ENCODE data around the gene UNKL. TPM values are rescaled to one million over a fixed set of nuclear protein-coding genes. Genes with fewer than 3 reads are reported as not detected.

Gene UNKL
- total and polyA plus RNA-seq, 2 of the 8 experiments (the other 6 are each of a cell fraction or from before 2014, with no cell fraction given): 25.1 to 31.8 TPM

- TF ChIP-seq BACH1 (IDR thresholded peaks at IDR 0.05; ENCODE audit: low read length) (no peak), TAF1 (IDR thresholded peaks at IDR 0.05; ENCODE audit: low read depth, low read length) (no peak)
- Histone ChIP-seq H4K8ac (ENCODE audit: extremely low read depth, insufficient read depth, low read length) (no peak overlapping the region), H4K91ac (replicated peaks; ENCODE audit: insufficient read length, low read length) (no peak overlapping the region), H4K20me1 (replicated peaks in 1 of 2; ENCODE audit: control insufficient read depth in 1 of 2, insufficient read depth in 2 of 2, low read length in 2 of 2) (peaks cover 0 to 4% of the 10 kb centered on the region in 2 experiments), H3K18ac (ENCODE audit: extremely low read depth, low read length) (no peak overlapping the region), H2AK5ac (ENCODE audit: low read depth, low read length) (no peak overlapping the region), H3K23ac (ENCODE audit: insufficient read length) (no peak overlapping the region), H3K79me2 (ENCODE audit: control insufficient read depth in 1 of 2, insufficient read depth in 2 of 2, low read length in 2 of 2) (no peaks in the 10 kb centered on the region), H2BK20ac (ENCODE audit: low read length) (no peak overlapping the region), H2BK5ac (ENCODE audit: low read depth, low read length) (no peak overlapping the region), H3K9ac (replicated peaks in 1 of 4; ENCODE audit: extremely low read depth in 1 of 4, low read depth in 3 of 4, low read length in 3 of 4) (no peak overlapping the region), H2BK12ac (ENCODE audit: low read depth, low read length) (no peak overlapping the region), H3K4ac (replicated peaks; ENCODE audit: insufficient read length, low read depth, low read length) (no peak overlapping the region), H3K14ac (ENCODE audit: insufficient read length) (no peak overlapping the region), H2BK15ac (ENCODE audit: low read length) (no peak overlapping the region), H3K36me3 (ENCODE audit: control insufficient read depth in 2 of 4, insufficient read depth in 4 of 4, low read length in 3 of 4) (peaks cover 3 to 9% (median 5%) of the 10 kb centered on the region in 4 experiments; a peak in 5 of 8 replicates), H3K27ac (ENCODE audit: low read depth, low read length) (no peak overlapping the region), H3K79me1 (ENCODE audit: low read depth, low read length) (no peaks in the 10 kb centered on the region), H3K4me3 (ENCODE audit: extremely low read depth in 1 of 4, insufficient read depth in 2 of 4, low read depth in 3 of 4, low read length in 4 of 4) (no peak overlapping the region), H2AFZ (ENCODE audit: low read length) (no peak overlapping the region), H4K5ac (ENCODE audit: insufficient read length, low read depth, low read length) (no peak overlapping the region), H3K4me2 (ENCODE audit: insufficient read depth in 1 of 2, low read depth in 2 of 2, low read length in 2 of 2) (no peak overlapping the region), H3K4me1 (replicated peaks in 1 of 4; ENCODE audit: control insufficient read depth in 3 of 4, insufficient read depth in 4 of 4, low read length in 3 of 4) (no peaks in the 10 kb centered on the region), H3K9me3 (ENCODE audit: insufficient read depth in 2 of 2, low read depth in 1 of 2, low read length in 1 of 2) (no peaks in the 10 kb centered on the region), H3K27me3 (replicated peaks in 1 of 4; ENCODE audit: control insufficient read depth in 3 of 4, extremely low read depth in 1 of 4, insufficient read depth in 3 of 4, low read length in 3 of 4) (no peaks in the 10 kb centered on the region), H2BK120ac (replicated peaks; ENCODE audit: low read depth, low read length) (no peak overlapping the region), H3K56ac (replicated peaks; ENCODE audit: insufficient read length, low read depth, low read length) (no peak overlapping the region), H3K23me2 (ENCODE audit: low read depth, low read length) (no peaks in the 10 kb centered on the region)
- CTCF ChIA-PET (ENCODE audit: partially characterized antibody): interaction anchor here (0.6 to 1.2 kb wide), 3 partner anchors 13 to 30 kb away, joined by 3 read pairs; no protein-coding TSS in a partner anchor
- WGBS, 2 experiments (ENCODE audit: extremely low coverage in 1 of 2, insufficient coverage in 1 of 2, insufficient read length in 1 of 2, insufficient replicate concordance in 2 of 2, low coverage in 1 of 2, low lambda C conversion rate in 2 of 2, missing lambda C conversion rate in 1 of 2): 95% methylated on average over 19 of the region's 21 CpGs; no CpG with 5 or more reads in 1 of the 2 experiments
- FAIRE-seq (no peak), DNase-seq (ENCODE audit: low read depth in 1 of 2, low spot score in 2 of 2) (no peak)
- POLR2A ChIA-PET (ENCODE audit: partially characterized antibody): no interaction called here
These were observed 20.8 kb downstream of the UNKL start for GRCh38 chr16:1393613-1394176.
